GM18498 (cell line): ENCODE data around the gene SLC6A17.

Source experiments
- ATAC-seq: cut with Tn5 transposase; IDR thresholded peaks from one replicate; pipeline ENCODE4 v1.9.1; 2021; ENCODE audit warnings: mild to moderate bottlenecking, moderate library complexity; ENCODE audit not compliant: unreplicated experiment

The SLC6A17 gene

DNA sequence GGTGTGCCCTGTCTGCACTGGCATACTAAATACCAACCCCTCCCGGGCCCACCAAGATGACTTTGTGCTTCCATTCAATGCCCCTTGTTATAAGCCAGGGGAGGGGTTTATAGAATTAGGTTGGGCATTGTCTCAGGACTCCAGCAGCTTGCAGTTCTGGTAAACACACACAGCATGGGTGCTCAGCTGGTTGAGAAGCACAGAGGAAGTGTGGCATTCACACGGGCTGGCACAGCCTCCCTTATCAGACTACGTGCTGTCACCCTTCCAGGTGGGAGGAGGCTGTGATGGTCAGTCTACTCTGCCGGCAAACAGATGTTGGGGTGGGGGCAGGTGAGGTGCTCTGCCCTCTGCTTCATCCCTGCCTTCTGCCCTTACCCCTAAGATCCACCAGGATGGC lies 15.0 kb upstream of the SLC6A17 start:
- no peak for ATAC-seq

- ATAC-seq: no peak
Measured at GRCh38 chr1:110135666-110136065, 14.6 kb upstream of the SLC6A17 start.

GRCh38 chr1:110136911-110137310 lies 13.4 kb upstream of the SLC6A17 start:
- no peak for ATAC-seq

- ATAC-seq: no peak
Measured at GRCh38 chr1:110138956-110139355, 11.3 kb upstream of the SLC6A17 start.

DNA sequence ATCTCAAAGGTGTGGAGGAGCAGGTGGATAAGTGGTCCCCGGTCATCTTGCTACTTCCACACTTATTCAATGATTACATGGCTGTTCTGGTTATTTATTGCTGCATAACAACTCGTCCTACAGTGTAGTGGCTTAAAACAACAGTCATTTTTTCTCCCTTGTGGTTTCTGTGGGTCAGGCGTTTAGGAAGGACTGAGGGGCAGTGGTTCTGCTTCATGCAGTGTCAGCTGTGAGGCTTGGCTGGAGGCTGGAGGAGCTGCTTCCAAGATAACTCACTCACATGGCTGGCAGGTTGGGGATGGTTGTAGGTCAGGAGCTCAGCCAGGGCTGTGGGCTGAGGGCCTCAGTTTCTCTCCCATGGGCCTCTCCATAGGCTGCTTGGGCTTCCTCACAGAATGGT lies 5.9 kb upstream of the SLC6A17 start:
- ATAC-seq: no peak

- ATAC-seq: no peak
Measured at GRCh38 chr1:110148961-110149360, 1.3 kb upstream of the SLC6A17 start.

DNA sequence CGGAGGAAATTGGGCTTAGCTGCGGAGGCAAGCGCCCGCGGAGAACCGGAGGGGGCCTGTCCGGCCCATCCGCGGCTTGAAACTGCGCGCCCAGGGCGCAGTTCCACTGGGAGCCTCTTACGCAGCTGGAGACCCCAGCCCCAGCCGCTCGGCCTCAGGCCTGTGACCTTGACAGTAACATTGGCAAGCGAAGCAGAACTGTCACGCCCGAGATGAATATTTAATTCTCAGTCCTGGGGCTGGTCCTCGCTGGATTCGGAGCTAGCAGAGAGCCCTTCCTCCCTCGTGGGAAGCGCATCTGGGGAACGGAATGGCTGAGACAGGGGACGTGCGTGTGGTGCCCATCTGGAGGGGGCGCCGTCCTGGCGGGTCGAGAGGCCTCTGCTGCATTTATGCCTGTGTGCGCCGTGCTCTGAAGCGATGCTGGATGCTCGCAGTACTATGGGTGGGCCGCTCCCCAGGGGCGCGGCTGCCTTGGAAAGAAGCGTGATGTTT lies 928 bp downstream of the SLC6A17 start:
- no peak for ATAC-seq

DNA sequence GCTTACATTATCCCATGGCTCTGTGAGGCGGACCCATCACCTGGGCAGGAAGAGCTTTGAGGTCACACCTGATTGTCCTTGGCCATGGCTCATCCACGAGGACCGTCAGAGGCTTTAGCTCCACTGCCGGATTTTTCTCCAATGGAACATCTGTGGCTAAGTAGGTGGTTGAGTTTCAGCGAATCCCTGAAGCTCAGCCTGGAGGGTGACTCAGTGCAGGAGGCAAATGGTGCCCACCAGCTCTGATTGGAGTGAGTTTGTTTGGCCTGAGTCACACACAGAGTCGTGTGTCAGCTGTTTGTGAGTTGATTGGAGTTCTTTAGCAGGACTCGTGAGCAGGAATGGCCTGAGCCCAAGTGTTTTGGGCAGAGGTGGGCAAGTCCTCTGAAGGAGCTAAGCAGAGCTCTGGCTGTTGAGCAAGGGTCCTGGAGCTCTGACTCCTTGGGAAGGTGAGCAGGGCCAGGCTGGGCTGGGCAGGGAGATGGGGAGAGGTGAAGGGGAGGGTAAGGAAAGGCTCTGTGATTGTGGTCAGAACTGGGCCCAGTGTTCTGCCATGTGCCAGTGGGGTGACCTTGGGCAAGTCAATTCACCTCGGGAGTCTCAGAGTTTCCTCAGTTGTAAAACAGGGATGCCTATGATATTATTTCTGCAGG lies 2.0 kb downstream of the SLC6A17 start:
- no peak for ATAC-seq

GRCh38 chr1:110153407-110153950 lies 3.2 kb downstream of the SLC6A17 start:
- ATAC-seq: no peak

DNA sequence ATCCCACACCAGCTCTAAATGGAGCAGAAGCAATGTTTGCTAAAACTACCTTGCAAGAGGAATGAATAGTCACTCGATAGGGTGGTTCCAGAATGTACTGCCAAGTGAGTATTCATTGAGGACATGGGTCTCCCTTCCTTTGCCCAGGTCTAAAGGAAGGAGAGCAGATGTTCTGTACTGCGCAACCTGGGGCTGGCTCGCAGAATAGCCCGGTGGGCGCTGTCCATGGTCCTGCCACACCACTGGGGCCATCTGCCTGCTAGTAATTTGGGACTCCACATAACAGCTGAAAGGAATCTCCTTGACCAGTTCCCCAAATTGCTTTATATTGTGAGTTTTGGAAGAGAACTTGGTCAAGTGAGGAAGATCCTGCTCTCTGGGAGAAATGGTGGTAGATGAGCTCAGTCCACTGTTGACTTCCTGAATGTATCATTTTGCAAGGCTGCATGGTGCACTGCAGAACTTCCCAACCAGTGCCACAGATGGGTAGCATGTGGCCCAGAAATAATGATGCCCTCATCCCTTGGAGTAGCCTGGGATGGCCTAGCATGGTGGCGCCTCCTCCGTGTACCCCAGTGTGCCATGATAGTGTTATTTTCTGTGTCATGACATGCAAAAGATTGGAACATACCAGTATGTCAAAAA lies 5.7 kb downstream of the SLC6A17 start:
- no peak for ATAC-seq

GRCh38 chr1:110158261-110158660 lies 8.0 kb downstream of the SLC6A17 start:
- ATAC-seq: no peak

DNA sequence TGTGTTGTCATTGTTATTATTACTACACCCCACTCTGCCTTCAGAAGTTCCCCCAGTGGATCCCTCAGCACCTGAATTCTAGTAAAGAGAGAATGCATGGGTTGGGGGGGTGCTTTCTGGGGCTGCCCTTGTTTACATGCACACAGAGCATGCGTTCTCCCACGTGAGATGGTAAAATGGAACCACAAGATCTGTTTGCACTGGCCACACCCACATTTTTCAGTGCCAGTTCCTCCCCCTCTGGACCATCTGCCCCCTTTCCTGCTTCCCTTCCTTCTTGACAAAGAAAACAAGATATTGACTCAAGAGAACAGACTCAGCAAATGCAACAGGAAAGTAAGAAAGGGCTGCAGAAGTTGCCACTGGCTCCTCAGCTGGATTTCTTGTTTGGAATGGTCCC lies 8.9 kb downstream of the SLC6A17 start:
- ATAC-seq: no peak

DNA sequence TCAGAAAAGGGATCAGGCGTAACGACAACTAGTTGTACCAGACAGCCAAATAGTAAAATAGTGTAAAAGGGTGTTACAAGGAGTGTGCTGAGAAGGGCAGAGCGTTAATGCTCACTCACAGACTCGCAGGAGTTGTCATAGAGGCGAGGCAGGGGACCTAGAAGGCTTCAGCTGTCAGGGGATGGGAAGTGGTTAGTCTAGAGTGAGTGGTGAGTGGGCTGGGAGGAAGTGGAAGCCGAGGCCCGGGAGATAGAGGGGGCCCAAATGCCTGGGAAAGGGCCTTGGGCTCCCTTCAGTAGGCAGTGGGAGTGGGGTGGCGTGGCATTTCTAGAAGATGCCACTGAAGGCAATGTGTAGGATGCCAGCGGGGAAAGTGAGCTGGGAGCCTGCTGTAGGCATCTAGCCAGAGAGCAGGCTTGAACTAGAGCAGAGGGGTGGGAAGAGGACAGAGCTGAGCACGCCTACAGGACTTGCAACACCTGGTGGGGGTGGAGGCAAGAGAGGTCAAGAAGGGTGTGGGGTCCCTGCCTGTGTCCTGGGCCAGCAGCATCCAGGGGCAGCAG lies 10.3 kb downstream of the SLC6A17 start:
- no peak for ATAC-seq

- no peak for ATAC-seq
Measured at GRCh38 chr1:110161165-110161564, 10.9 kb downstream of the SLC6A17 start.

DNA sequence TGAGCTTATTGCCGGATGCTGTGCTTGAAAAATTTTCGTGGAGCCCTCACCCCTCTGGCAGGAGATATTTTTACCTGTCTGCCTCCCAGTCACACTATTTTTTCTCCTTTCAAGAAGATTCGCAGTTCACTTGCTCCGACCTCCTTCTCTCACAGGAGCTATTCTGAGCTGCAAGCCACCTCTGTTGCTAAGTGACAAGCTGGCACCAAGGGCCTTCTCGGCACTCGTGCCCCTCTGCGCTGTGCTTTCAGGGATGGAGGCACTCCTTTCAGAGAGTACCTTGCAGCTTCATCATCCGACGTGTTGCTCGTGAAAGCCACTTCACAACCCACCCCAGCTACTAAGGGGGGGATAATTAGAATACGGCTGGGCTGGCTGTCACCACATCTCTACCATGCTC lies 11.6 kb downstream of the SLC6A17 start:
- ATAC-seq: no peak

DNA sequence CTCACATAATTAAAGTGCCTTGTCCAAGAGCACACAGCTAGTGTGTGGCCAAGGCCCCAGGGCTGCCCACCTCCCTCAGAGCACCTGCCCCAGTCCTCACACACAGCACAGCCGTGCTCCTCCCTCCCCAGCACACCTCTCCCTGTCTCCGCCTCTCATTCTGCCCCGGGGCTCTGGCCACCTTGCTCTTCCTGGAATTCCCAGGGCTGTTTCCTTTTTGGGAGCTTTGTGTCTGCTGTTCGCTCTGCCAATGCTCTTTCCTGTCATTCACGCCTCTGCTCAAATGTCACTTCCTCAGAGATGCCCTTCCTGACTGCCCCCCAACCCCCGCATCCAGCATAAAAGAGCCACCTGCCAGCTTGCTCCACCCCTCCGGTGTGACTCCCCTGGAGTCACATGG lies 13.3 kb downstream of the SLC6A17 start:
- ATAC-seq: no peak

GRCh38 chr1:110164725-110165350 lies 14.5 kb downstream of the SLC6A17 start:
- ATAC-seq: no peak

DNA sequence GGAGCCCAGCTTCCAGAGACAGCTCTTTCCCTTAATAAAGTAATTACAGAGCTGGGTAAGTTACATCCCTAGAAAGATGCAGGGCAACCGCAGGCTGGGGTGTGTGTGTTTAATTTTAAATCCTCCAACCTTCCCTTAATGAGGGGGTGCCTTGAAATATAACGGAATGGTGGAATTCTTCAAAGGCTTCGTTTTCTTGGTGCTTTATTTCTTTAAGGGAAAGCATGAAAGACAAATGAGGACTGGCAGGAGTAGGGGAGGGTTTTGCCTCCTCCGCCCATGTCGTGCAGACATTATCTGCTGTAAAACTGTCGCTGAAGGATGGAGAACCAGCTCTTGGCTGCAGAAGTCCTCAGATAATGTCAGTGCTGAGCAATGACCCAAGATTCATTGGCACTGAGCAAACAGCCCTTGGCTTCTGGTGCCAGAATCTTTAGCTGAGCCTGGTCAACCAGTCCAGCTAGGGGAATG lies 15.5 kb downstream of the SLC6A17 start:
- no peak for ATAC-seq

DNA sequence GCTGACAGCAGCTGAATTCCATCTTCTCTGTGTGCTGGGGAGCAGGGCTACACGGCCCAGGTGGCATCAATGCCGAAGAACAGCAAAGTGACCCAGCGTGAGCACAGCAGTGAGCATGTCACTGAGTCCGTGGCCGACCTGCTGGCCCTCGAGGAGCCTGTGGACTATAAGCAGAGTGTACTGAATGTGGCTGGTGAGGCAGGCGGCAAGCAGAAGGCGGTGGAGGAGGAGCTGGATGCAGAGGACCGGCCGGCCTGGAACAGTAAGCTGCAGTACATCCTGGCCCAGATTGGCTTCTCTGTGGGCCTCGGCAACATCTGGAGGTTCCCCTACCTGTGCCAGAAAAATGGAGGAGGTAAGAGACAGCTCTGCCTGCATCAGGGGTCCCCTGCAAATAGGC lies 16.6 kb downstream of the SLC6A17 start:
- ATAC-seq: no peak

DNA sequence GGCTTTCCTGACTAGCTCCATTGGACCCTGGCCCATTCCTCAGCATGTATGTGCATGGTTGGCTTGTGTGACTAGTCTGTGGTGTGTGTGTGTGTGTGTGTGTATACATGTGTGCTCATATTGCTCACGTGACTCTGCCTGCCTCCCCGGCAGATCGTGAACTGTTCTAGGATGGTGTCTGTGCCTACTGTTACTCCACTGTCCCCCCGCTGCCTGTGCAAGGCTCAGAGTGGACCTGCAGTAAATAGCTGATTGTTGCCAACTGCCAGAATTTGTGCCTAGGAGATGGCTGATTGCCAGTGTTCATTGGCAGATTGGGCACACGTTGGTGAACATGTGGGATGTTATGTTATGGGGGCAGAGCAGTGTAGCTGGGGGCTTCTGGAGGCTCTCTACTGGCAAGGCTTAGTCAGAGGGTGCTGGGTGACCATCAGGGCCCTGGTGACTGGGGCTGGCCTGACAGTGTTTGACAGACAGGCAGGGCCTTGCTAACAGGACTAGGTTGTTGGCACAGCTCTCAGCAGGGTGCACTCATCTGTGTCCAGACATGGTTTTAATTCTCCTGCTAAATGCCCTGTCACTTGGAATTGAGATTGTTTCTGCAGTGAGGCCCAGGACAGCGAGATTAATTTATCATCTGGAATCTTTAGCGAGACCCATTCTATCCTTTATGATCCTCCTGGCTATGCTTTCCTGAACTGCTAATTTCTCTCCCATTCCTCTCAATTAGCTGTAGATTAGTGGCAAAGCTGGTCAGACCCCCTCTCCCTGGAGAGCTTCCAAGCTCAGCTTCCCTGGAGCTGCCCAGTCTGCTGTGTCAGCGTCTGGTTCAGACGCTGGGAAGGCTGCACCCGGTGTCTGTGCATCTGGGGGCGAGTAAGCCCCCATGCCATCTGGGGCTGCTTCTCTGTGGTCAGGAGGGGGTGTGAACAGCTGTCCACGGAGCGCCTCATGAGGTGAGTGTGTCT lies 20.8 kb downstream of the SLC6A17 start:
- no peak for ATAC-seq
